SJSA1 (cell line): ENCODE results near the gene TAF4. TPM values are rescaled to one million over a fixed set of nuclear protein-coding genes. Genes with fewer than 3 reads are reported as not detected.
"Not testable (repeated sequence)": the region's sequence is repeated elsewhere in the genome, so short reads cannot be mapped to it uniquely, and the experiment has no call there.

Source experiments
- DNase-seq, 2 experiments: peaks; one replicate each; pipeline ENCODE4 v3.0.0-alpha.2; 2015 to 2020; ENCODE audit warnings: low spot score in 2 of 2, low read depth in 1 of 2
- H3K27ac ChIP-seq: fragments of 250-450 bp; sonication (Bioruptor Pico); 2 replicates; pipeline ENCODE4 v1.5.1; 2020; ENCODE audit warnings: mild to moderate bottlenecking, moderate library complexity
- H3K27me3 ChIP-seq: fragments of 250-450 bp; sonication (Bioruptor Pico); replicated peaks from 2 replicates; pipeline ENCODE4 v1.5.1; 2020; ENCODE audit warnings: mild to moderate bottlenecking, moderate library complexity
- H3K36me3 ChIP-seq: fragments of 250-450 bp; sonication (Bioruptor Pico); 2 replicates; pipeline ENCODE4 v1.5.1; 2020; ENCODE audit warnings: mild to moderate bottlenecking
- H3K4me1 ChIP-seq: fragments of 250-450 bp; sonication (Bioruptor Pico); replicated peaks from 2 replicates; pipeline ENCODE4 v1.6.1; 2021; ENCODE audit warnings: mild to moderate bottlenecking
- H3K4me3 ChIP-seq: fragments of 250-450 bp; sonication (Bioruptor Pico); 2 replicates; pipeline ENCODE4 v1.5.1; 2020; ENCODE audit warnings: mild to moderate bottlenecking
- H3K9me3 ChIP-seq: fragments of 250-450 bp; sonication (Bioruptor Pico); replicated peaks from 2 replicates; pipeline ENCODE4 v1.5.1; 2020; ENCODE audit warnings: mild to moderate bottlenecking
- total RNA-seq: library from RNA; depleted of rRNA; stranded (reverse); fragments of >200 nt; shearing (Covaris generic); gene quantifications from 2 replicates; pipeline ENCODE4 v1.2.3, GENCODE V29; 2014

TAF4 gene
- total RNA-seq, 1 experiment from 2014 or later: 7.1 TPM

DNA sequence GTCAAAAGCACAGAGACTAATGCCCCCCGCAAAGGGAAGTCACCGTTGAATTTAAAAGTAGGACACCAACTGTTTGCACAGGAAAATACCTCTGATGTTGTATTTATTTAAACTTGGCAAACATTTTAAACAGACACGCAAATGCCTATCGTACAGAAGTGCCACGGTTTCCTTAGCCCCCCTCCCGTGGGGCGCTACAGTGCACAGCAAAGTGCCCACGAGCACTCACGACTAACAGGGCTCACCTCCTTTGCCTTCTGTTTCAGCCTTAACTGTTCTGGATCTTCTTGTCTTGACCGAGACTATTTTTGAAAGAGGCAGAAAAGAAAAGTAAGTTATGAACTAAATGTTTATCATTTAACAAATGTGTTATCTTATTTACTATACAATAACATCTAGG is 67.8 kb downstream of the TAF4 start:
- H3K27ac ChIP-seq: no peak overlapping the region
- H3K4me3 ChIP-seq: no peak overlapping the region
- no peaks in the 10 kb centered on the region for H3K4me1 ChIP-seq
- H3K9me3 ChIP-seq: no peaks in the 10 kb centered on the region
- H3K27me3 ChIP-seq: no peaks in the 10 kb centered on the region
- DNase-seq: no peak
- H3K36me3 ChIP-seq: peaks cover 62% of the 10 kb centered on the region

DNA sequence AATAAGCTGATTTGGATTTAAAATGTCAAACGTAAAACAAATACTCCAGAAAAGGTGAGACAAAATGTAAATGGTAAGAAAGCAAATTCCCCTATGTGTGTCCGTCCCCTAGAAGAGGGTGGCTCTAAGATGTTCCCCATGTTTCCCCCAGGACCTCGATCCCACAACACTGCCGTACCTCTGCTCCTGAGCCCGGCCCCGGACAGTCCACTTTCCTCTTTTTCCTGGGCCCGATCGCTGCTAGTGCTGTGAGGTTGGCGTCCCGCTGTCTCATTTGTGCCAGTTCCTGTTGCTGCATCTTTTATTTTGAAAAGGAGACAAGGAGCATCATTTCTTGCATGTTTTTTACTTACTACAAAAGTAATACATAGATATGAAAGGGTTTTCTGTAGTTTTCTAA is 68.3 kb downstream of the TAF4 start:
- H3K4me1 ChIP-seq: no peaks in the 10 kb centered on the region
- H3K36me3 ChIP-seq: peaks cover 62% of the 10 kb centered on the region
- no peaks in the 10 kb centered on the region for H3K27me3 ChIP-seq

DNA sequence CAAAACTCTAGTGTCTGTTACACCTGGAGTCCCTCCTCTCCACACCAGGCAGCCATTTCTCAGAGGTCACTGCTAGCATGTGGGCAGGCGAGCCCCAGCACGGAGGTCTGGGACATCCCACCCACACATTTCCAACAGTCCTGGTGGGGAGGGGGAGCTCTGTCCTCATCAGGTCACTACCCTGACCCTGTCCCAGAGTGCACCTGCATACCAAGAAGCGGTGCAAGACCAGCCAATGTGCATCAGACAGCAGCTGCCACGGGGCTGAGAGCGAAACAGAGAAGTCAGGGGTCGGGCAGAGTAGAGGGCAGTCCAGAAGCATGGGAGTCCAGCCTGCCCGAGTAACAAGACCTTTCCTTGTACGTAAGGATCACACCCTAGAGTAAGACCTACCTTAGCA is 71.1 kb downstream of the TAF4 start:
- H3K36me3 ChIP-seq: peaks cover 64% of the 10 kb centered on the region
- no peaks in the 10 kb centered on the region for H3K27me3 ChIP-seq
- H3K27ac ChIP-seq: no peak overlapping the region
- no peaks in the 10 kb centered on the region for H3K4me1 ChIP-seq
- H3K9me3 ChIP-seq: peaks cover 5% of the 10 kb centered on the region; the same call in 1 of the 2 replicates
- DNase-seq: no peak
- H3K4me3 ChIP-seq: no peak overlapping the region

More for the DNA sequence above, 68.3 kb downstream of the TAF4 start:
- DNase-seq: no peak
- Histone ChIP-seq H3K9me3 (no peaks in the 10 kb centered on the region), H3K27ac (no peak overlapping the region), H3K4me3 (no peak overlapping the region)

DNA sequence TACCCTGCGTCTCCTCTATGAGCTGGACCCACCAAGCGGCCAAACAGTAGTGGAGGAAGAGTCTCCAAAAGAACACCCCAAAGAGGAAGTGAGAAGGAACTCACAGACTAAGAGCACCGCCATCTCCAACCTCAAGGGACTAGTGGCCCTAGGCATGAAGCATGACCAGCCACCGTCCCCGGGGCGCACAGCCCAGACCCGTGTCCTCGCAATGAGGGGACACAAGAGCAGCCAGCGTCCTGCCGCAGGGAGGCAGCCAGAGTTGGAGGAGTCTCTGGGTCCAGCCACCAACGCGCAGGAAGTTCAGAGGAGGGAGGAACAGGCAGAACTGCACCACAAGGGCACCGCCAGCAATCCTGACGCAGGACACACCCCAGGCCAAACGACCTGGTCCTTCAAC is 72.6 kb downstream of the TAF4 start:
- Histone ChIP-seq H3K9me3 (peaks cover 5% of the 10 kb centered on the region; the same call in 1 of the 2 replicates), H3K4me3 (no peak overlapping the region), H3K27ac (no peak overlapping the region), H3K36me3 (peaks cover 50% of the 10 kb centered on the region), H3K27me3 (no peaks in the 10 kb centered on the region), H3K4me1 (no peaks in the 10 kb centered on the region)
- no peak for DNase-seq

DNA sequence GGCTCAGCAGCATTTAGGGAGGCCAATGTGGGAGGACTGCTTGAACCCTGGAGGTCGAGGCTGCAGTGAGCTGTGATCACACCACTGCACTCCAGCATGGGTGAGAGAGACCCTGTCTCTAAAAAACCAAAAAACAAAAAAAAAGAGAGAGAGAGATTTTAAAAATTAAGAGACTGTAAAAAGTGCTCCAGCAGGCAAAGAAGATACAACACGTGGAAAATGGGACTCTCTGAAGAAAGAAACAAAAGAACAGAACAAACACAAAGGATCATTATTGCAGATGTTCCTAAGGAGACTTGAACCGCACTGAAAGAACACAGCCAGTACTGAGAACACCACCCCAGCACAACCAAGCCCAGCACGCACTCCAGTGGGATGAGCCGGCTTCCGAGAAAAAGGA is 74.2 kb downstream of the TAF4 start:
- Histone ChIP-seq H3K9me3 (peaks cover 5% of the 10 kb centered on the region; the same call in 1 of the 2 replicates), H3K4me1 (no peaks in the 10 kb centered on the region), H3K4me3 (no peak overlapping the region), H3K27me3 (no peaks in the 10 kb centered on the region), H3K36me3 (peaks cover 36% of the 10 kb centered on the region), H3K27ac (no peak overlapping the region)
- no peak for DNase-seq

DNA sequence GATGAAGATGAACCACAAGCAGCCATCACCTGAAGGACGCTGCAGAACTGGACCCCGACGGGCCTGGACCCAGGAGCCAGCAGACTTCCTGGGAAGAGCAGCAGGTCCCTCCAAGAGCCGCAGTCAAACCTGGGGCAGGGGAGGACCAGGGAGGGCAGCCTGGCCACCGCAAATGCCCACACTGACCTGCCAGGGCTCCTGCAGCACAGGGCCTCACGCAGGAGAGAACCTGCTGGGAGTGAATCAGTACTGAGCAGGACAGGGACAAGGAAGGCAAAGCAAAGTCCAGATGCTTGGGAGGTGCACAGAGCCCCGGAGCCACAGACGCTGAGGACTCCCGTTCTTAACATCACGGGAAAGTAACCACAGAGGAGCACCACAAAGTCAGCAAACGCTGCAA is 75.2 kb downstream of the TAF4 start:
- no peaks in the 10 kb centered on the region for H3K4me1 ChIP-seq
- peaks cover 5% of the 10 kb centered on the region; the same call in 1 of the 2 replicates for H3K9me3 ChIP-seq
- H3K27ac ChIP-seq: no peak overlapping the region
- H3K27me3 ChIP-seq: no peaks in the 10 kb centered on the region
- H3K4me3 ChIP-seq: no peak overlapping the region
- no peak for DNase-seq
- peaks cover 36% of the 10 kb centered on the region for H3K36me3 ChIP-seq

DNA sequence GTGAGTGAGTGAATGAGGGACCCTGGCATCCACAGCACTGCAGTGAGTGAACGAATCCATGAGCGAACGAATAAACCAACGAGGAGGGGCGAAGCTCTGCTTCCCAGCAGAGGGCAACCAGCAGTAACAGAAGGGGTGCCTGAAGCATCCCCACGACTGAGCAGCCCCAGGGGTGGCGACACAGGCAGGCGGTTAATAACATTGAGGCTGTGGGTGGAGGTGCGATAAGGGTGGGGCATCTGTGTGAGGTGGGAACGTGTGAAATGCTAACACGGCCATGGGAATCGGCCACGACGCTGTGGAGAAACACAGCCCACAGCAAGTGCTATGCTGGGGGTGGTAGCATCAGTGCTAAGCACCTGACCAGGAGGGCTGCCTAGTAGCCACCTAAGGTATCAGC is 75.9 kb downstream of the TAF4 start:
- H3K4me1 ChIP-seq: no peaks in the 10 kb centered on the region
- H3K4me3 ChIP-seq: no peak overlapping the region
- no peak overlapping the region for H3K27ac ChIP-seq
- DNase-seq: no peak
- peaks cover 31% of the 10 kb centered on the region for H3K36me3 ChIP-seq
- peaks cover 5% of the 10 kb centered on the region; the same call in 1 of the 2 replicates for H3K9me3 ChIP-seq
- H3K27me3 ChIP-seq: no peaks in the 10 kb centered on the region

DNA sequence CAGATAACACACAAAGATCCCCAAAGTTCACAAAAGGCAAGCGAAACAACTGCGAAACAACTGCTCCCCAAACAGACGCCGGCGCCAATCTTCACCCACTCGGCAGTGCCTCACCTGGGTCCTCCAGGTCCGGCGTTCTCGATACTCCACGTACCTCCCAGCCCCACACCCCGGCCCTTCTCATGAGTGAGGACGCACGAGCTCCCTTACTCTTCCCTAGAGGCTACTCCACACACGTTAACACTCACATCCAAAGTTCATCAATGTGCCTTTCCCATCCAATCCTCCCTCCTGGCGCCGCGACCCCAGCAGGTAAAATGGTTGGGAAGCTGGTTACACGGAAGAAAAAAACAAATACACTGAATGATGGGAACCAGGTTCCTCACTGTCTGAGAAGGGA is 77.0 kb downstream of the TAF4 start:
- DNase-seq: no peak
- no peaks in the 10 kb centered on the region for H3K4me1 ChIP-seq
- H3K27ac ChIP-seq: no peak overlapping the region
- H3K4me3 ChIP-seq: no peak overlapping the region
- H3K36me3 ChIP-seq: peaks cover 24% of the 10 kb centered on the region
- no peaks in the 10 kb centered on the region for H3K27me3 ChIP-seq
- H3K9me3 ChIP-seq: peaks cover 5% of the 10 kb centered on the region; the same call in 1 of the 2 replicates

DNA sequence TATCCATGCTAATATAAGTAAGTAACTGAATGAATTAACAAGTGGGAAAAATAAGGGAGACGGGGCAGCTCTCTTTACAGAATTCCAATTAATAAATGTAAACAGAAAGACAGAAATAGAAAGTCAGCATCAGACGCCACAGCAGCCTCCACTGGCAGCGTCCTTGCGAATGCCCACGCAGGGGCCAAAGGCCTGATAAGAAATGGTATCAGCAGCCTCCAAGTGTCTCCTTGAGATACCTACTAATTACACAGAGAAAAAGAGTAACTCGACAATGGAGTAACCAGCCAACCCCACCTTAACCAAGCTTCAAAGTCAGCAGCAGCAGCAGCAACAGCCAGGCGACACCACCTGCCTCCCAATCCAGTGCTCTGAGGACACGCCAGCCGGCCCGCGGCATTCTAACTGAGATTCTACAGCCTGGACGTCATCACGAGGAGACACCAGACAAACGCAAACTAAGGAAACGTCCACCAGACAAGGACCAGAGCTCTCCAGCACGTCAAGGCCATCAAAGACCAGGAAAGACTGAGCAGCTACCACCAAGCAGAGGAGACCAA is 78.8 kb downstream of the TAF4 start:
- H3K9me3 ChIP-seq: peaks cover 3% of the 10 kb centered on the region; the same call in 1 of the 2 replicates
- H3K36me3 ChIP-seq: peaks cover 8% of the 10 kb centered on the region
- DNase-seq: no peak
- no peak overlapping the region for H3K27ac ChIP-seq
- no peaks in the 10 kb centered on the region for H3K4me1 ChIP-seq
- H3K27me3 ChIP-seq: no peaks in the 10 kb centered on the region
- no peak overlapping the region for H3K4me3 ChIP-seq

DNA sequence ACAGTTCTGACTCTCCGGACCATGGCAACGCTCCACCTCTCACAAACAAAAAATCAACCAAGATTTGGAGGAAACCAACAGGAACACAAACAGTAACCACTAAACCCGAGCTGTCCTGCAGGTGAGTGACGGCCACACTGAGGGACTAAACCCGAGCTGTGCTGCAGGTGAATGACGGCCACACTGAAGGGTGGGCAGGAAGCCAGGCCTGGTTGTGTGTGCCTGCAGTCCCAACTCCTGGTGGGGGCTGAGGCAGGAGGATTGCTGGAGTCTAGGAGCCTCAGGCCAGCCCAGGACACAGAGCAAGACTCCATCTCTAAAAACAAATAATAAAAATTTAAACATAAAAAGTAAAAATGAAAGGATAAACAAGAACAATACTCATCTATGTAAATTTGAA is 80.6 kb downstream of the TAF4 start:
- Histone ChIP-seq H3K4me1 (no peaks in the 10 kb centered on the region), H3K9me3 (no peaks in the 10 kb centered on the region), H3K27ac (no peak overlapping the region), H3K27me3 (no peaks in the 10 kb centered on the region), H3K4me3 (no peak overlapping the region), H3K36me3 (peaks cover 3% of the 10 kb centered on the region; the same call in 1 of the 2 replicates)
- DNase-seq: no peak

DNA sequence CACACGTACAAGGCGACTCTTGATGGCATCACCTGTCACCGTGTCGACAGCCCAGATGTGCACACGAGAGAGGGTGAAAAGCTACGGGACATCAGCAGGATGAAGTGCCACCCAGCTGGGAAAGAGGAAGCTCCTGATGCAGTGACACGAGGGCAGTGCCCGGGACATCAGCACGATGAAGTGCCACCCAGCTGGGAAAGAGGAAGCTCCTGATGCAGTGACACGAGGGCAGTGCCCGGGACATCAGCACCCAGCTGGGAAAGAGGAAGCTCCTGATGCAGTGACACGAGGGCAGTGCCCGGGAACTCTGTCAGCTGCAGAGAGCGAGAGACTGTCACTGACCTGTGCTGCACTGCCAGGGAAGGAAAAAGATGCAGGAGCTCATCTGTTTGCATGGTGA is 81.2 kb downstream of the TAF4 start:
- not testable (repeated sequence) for DNase-seq, H3K27ac ChIP-seq, H3K4me3 ChIP-seq, H3K4me1 ChIP-seq, H3K27me3 ChIP-seq, H3K36me3 ChIP-seq, H3K9me3 ChIP-seq

DNA sequence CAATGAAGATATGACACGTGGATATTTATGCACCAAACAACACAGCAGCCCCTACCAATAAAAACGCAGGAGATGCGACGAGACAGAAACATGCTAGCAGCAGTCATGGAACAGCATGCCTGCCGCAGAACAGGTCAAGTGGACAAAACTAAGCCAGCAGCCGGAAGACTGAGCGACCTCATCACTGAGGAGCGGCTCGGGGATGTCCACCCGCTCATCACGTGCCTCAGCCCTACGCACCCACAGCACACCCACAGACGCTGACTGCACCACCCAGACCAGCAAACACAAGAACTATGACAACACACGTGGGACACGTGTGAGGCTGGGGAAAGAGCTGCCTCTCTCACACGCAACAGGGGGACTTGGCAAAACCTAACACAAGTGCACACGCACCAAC is 81.7 kb downstream of the TAF4 start:
- H3K4me1 ChIP-seq: no peaks in the 10 kb centered on the region
- DNase-seq: no peak
- H3K4me3 ChIP-seq: no peak overlapping the region
- H3K27me3 ChIP-seq: no peaks in the 10 kb centered on the region
- H3K27ac ChIP-seq: no peak overlapping the region
- 0 out of 2 replicates have a peak, but pooled peaks cover 3% of the 10 kb centered on the region for H3K36me3 ChIP-seq
- no peaks in the 10 kb centered on the region for H3K9me3 ChIP-seq

DNA sequence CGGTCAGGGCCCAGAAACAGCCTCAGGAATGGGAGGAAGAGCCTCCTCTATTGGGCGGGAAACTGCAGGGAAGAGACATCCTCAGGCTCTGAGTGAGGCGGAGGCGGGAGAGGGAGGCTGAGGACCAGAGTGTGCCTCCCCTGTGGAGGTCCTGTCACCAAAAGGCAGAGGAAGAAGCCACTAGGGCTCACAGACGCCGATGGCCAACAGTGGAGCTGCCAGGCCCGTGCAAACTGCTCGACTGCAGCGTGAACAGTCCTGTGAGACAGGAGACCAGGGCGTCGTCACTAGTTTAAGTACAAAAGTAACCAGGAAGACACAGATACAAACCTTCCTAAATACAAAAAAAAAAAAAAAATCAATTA is 82.7 kb downstream of the TAF4 start:
- DNase-seq: no peak
- H3K9me3 ChIP-seq: no peaks in the 10 kb centered on the region
- H3K4me3 ChIP-seq: no peak overlapping the region
- H3K4me1 ChIP-seq: no peaks in the 10 kb centered on the region
- H3K36me3 ChIP-seq: 0 out of 2 replicates have a peak, but pooled peaks cover 3% of the 10 kb centered on the region
- H3K27me3 ChIP-seq: no peaks in the 10 kb centered on the region
- H3K27ac ChIP-seq: no peak overlapping the region

DNA sequence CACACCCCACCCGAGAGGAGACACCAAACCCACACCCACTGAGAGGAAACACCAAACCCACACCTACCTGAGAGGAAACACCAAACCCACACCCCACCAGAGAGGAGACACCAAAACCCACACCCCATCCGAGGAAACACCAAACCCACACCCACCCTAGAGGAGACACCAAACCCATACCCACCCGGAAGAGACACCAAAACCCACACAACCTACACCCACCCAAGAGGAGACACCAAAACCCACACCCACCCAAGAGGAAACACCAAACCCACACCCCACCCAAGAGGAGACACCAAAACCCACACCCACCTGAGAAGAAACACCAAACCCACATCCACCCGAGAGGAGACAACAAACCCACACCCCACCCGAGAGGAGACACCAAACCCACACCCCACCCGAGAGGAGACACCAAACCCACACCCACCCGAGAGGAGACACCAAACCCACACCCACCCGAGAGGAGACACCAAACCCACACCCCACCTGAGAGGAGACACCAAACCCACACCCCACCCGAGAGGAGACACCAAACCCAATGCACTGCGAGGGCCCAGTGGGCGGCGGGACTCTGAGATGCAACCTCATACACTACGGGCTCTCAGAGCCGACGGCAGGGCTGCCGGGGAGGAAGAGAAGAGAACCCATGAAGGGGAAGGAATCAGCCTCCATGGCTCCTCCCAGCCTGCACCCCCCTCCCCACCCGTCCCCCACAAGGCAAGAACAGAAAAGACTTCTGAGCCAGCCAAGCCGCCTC is 83.3 kb downstream of the TAF4 start:
- H3K4me3 ChIP-seq: no peak overlapping the region
- no peak overlapping the region for H3K27ac ChIP-seq
- no peaks in the 10 kb centered on the region for H3K4me1 ChIP-seq
- no peak for DNase-seq
- 0 out of 2 replicates have a peak, but pooled peaks cover 3% of the 10 kb centered on the region for H3K36me3 ChIP-seq
- H3K27me3 ChIP-seq: no peaks in the 10 kb centered on the region
- no peaks in the 10 kb centered on the region for H3K9me3 ChIP-seq
